ENCODE results near the gene TCF4.

The TCF4 gene

GRCh38 chr18:55265130-55265675 lies 322.8 kb downstream of the TCF4 start:
- TF ChIP-seq EZH2 (IDR thresholded peaks at IDR 0.05) (no peak), FOXP2 (optimal IDR thresholded peaks at IDR 0.05; ENCODE audit: control extremely low read depth, extremely low read length, insufficient read depth) (no peak), POLR2AphosphoS5 (IDR thresholded peaks at IDR 0.05; ENCODE audit: borderline replicate concordance, low read depth, low read length) (no peak)
- Histone ChIP-seq H3K36me3 (ENCODE audit: insufficient read depth, low read length) (peaks cover 60% of the 10 kb centered on the region), H3K9me3 (ENCODE audit: low read depth, low read length) (no peaks in the 10 kb centered on the region), H3K4me3 (no peak overlapping the region; the same call in 1 of the 2 replicates), H3K9ac (ENCODE audit: insufficient read length) (no peak overlapping the region), H3K27ac (peak overlapping the region; percentile 57; the same call in 1 of the 2 replicates)
- no peak for DNase-seq (ENCODE audit: low read depth, low spot score)

- TF ChIP-seq FOXP2 (optimal IDR thresholded peaks at IDR 0.05; ENCODE audit: control extremely low read depth, extremely low read length, insufficient read depth) (no peak), POLR2AphosphoS5 (IDR thresholded peaks at IDR 0.05; ENCODE audit: borderline replicate concordance, low read depth, low read length) (no peak), EZH2 (IDR thresholded peaks at IDR 0.05) (no peak)
- no peak overlapping the region for H3K9ac ChIP-seq (ENCODE audit: insufficient read length)
- H3K36me3 ChIP-seq (ENCODE audit: insufficient read depth, low read length): peaks cover 49% of the 10 kb centered on the region
- no peak for DNase-seq (ENCODE audit: low read depth, low spot score)
- no peak overlapping the region for H3K4me3 ChIP-seq
- H3K9me3 ChIP-seq (ENCODE audit: low read depth, low read length): no peaks in the 10 kb centered on the region
- H3K27ac ChIP-seq: no peak overlapping the region
Measured at GRCh38 chr18:55264108-55264507, 323.9 kb downstream of the TCF4 start.

- Histone ChIP-seq H3K36me3 (ENCODE audit: insufficient read depth, low read length) (peaks cover 47% of the 10 kb centered on the region), H3K27ac (no peak overlapping the region), H3K4me3 (no peak overlapping the region), H3K9me3 (ENCODE audit: low read depth, low read length) (no peaks in the 10 kb centered on the region), H3K9ac (ENCODE audit: insufficient read length) (no peak overlapping the region)
- no peak for DNase-seq (ENCODE audit: low read depth, low spot score)
- no peak for TF ChIP-seq POLR2AphosphoS5 (IDR thresholded peaks at IDR 0.05; ENCODE audit: borderline replicate concordance, low read depth, low read length)
- no peak for TF ChIP-seq FOXP2 (optimal IDR thresholded peaks at IDR 0.05; ENCODE audit: control extremely low read depth, extremely low read length, insufficient read depth)
- TF ChIP-seq EZH2 (IDR thresholded peaks at IDR 0.05): no peak
Measured at GRCh38 chr18:55262021-55262560, 325.9 kb downstream of the TCF4 start.

DNA sequence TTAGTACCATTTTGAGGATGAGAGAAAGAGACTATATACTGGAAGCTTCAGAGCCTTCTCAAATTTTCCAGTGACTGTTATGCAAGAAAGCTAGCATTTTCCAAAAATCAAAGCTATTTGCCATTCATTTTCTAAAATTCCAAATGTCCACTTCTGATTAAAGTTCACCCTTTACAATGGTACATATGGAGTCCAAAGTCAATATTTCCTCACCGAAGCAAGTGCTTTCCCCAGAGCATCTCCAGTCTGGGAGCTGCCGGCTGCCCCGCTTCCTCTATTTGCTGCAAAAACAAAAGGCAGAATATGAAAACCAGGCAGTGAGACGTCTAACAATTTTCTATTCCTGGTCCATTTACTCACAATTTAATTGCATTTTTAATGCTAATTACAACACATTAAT lies 326.7 kb downstream of the TCF4 start:
- no peaks in the 10 kb centered on the region for H3K9me3 ChIP-seq (ENCODE audit: low read depth, low read length)
- no peak overlapping the region for H3K9ac ChIP-seq (ENCODE audit: insufficient read length)
- H3K4me3 ChIP-seq: no peak overlapping the region
- TF ChIP-seq POLR2AphosphoS5 (IDR thresholded peaks at IDR 0.05; ENCODE audit: borderline replicate concordance, low read depth, low read length) (no peak), EZH2 (IDR thresholded peaks at IDR 0.05) (no peak), FOXP2 (optimal IDR thresholded peaks at IDR 0.05; ENCODE audit: control extremely low read depth, extremely low read length, insufficient read depth) (no peak)
- H3K27ac ChIP-seq: no peak overlapping the region
- no peak for DNase-seq (ENCODE audit: low read depth, low spot score)
- peaks cover 41% of the 10 kb centered on the region for H3K36me3 ChIP-seq (ENCODE audit: insufficient read depth, low read length)

DNA sequence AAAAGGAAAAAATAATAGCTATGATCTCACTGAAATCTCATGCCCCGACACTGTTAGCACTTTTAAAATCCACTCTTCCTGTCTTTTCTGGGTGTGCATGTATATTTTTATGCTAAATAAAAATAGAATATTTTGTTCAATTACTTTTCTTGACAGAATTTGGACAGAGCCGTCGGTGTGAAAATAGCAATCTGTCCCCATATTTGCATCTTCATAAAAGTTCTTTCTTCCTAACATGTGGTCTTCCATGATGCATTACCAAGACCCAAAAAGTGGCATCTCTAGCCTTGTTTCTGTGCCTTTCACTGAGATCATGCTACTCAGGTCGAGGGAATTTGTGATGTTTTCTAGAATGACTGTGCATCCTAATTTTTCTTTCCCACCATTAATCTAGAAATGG lies 329.9 kb downstream of the TCF4 start:
- Histone ChIP-seq H3K9me3 (ENCODE audit: low read depth, low read length) (no peaks in the 10 kb centered on the region), H3K9ac (ENCODE audit: insufficient read length) (no peak overlapping the region), H3K36me3 (ENCODE audit: insufficient read depth, low read length) (peaks cover 56% of the 10 kb centered on the region), H3K4me3 (no peak overlapping the region), H3K27ac (no peak overlapping the region)
- DNase-seq (ENCODE audit: low read depth, low spot score): no peak
- no peak for TF ChIP-seq FOXP2 (optimal IDR thresholded peaks at IDR 0.05; ENCODE audit: control extremely low read depth, extremely low read length, insufficient read depth)
- TF ChIP-seq EZH2 (IDR thresholded peaks at IDR 0.05): no peak
- TF ChIP-seq POLR2AphosphoS5 (IDR thresholded peaks at IDR 0.05; ENCODE audit: borderline replicate concordance, low read depth, low read length): no peak

DNA sequence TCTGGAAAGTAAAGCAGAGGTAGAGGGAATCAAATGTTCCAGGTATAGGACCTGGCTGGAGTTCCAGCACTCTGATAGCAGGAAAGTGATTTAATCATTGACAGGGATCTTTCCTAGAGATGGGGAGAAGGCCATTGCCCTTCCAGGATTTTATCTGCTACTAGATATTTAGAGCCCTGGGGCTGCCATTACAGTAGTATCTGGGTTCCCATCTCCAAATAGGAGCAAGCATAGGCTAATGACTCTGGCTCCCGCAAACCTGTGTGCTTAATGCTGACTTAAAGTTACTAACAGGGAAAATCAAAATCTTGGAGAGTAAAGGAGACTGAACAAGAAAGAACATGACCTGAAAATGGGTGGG lies 331.1 kb downstream of the TCF4 start:
- no peak overlapping the region for H3K4me3 ChIP-seq
- H3K9ac ChIP-seq (ENCODE audit: insufficient read length): no peak overlapping the region
- TF ChIP-seq EZH2 (IDR thresholded peaks at IDR 0.05) (no peak), POLR2AphosphoS5 (IDR thresholded peaks at IDR 0.05; ENCODE audit: borderline replicate concordance, low read depth, low read length) (no peak), FOXP2 (optimal IDR thresholded peaks at IDR 0.05; ENCODE audit: control extremely low read depth, extremely low read length, insufficient read depth) (no peak)
- H3K27ac ChIP-seq: no peak overlapping the region
- no peak for DNase-seq (ENCODE audit: low read depth, low spot score)
- peaks cover 52% of the 10 kb centered on the region for H3K36me3 ChIP-seq (ENCODE audit: insufficient read depth, low read length)
- H3K9me3 ChIP-seq (ENCODE audit: low read depth, low read length): no peaks in the 10 kb centered on the region

DNA sequence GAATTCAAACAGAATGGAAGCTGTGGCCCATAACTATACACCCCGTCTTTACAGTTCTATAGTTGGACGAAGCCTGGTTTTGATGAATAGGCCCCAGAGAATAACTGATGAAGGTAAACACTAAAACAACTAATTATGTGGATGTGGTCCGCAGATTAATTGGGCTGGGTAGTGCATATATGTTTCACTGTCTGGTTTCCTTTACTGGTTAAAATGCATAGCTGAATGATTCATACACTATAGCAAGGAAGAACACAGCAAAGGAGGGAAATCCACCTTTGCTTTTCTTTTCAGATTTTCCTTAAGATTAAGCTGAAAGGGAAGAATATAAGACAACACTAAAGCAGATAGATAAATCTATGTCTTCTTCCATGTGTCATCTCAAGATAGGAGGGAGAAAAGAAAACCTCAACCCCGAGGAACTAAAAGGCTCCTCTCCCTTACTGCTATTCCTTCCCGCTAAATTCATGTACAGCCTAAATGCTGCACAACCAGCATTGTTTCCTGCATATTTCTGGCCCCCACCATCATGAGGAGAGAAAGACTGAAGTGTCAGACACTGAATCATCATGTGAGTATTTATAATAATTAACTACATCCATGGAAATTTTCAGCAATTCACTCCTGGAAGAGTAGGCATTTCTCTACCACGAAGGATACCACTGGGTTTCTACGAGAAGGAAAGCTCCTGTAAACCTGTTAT lies 331.6 kb downstream of the TCF4 start:
- no peak overlapping the region for H3K9ac ChIP-seq (ENCODE audit: insufficient read length)
- H3K27ac ChIP-seq: no peak overlapping the region
- H3K4me3 ChIP-seq: no peak overlapping the region
- no peak for DNase-seq (ENCODE audit: low read depth, low spot score)
- no peaks in the 10 kb centered on the region for H3K9me3 ChIP-seq (ENCODE audit: low read depth, low read length)
- peaks cover 50% of the 10 kb centered on the region for H3K36me3 ChIP-seq (ENCODE audit: insufficient read depth, low read length)
- TF ChIP-seq EZH2 (IDR thresholded peaks at IDR 0.05) (no peak), FOXP2 (optimal IDR thresholded peaks at IDR 0.05; ENCODE audit: control extremely low read depth, extremely low read length, insufficient read depth) (no peak), POLR2AphosphoS5 (IDR thresholded peaks at IDR 0.05; ENCODE audit: borderline replicate concordance, low read depth, low read length) (no peak)

DNA sequence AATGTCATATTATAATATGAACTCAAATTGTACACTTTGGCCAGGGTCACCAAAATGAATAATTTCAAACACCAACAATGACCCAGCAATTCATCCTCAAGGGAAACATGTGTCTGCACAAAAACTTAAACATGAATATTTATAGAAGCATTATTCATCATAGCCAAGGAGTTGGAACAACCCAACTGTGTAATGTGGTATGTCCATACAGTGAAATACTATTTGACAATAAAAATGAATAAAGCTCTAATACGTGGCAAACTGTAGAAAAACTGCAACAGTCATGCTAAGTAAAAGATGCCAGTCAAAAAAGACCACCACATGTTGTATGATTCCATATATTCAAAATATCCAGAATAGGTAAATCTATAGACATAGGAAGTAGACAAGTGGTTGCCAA lies 334.2 kb downstream of the TCF4 start:
- Histone ChIP-seq H3K9ac (ENCODE audit: insufficient read length) (no peak overlapping the region), H3K27ac (no peak overlapping the region), H3K9me3 (ENCODE audit: low read depth, low read length) (no peaks in the 10 kb centered on the region), H3K4me3 (no peak overlapping the region), H3K36me3 (ENCODE audit: insufficient read depth, low read length) (peaks cover 41% of the 10 kb centered on the region)
- TF ChIP-seq EZH2 (IDR thresholded peaks at IDR 0.05): no peak
- no peak for TF ChIP-seq POLR2AphosphoS5 (IDR thresholded peaks at IDR 0.05; ENCODE audit: borderline replicate concordance, low read depth, low read length)
- no peak for TF ChIP-seq FOXP2 (optimal IDR thresholded peaks at IDR 0.05; ENCODE audit: control extremely low read depth, extremely low read length, insufficient read depth)
- DNase-seq (ENCODE audit: low read depth, low spot score): no peak
